ENCODE measurements around the gene ST3GAL5. TPM values are rescaled to one million over a fixed set of nuclear protein-coding genes. Genes with fewer than 3 reads are reported as not detected.

The ST3GAL5 gene
- total RNA-seq, 2 donors from 2014 or later, result 5.5 to 20.4 TPM

GRCh38 chr2:85828725-85829124 is 60.1 kb downstream of the ST3GAL5 start:
- Histone ChIP-seq H3K36me3 (no peaks in the 10 kb centered on the region), H3K4me3 (no peak overlapping the region), H3K27me3 (no peaks in the 10 kb centered on the region), H3K4me1 (peaks cover 0 to 9% of the 10 kb centered on the region in 2 donors), H3K9me3 (no peaks in the 10 kb centered on the region), H3K27ac (no peak overlapping the region)
- TF ChIP-seq CTCF (IDR thresholded peaks at IDR 0.05), result no peak
- no peak for DNase-seq (ENCODE audit: low spot score)

DNA sequence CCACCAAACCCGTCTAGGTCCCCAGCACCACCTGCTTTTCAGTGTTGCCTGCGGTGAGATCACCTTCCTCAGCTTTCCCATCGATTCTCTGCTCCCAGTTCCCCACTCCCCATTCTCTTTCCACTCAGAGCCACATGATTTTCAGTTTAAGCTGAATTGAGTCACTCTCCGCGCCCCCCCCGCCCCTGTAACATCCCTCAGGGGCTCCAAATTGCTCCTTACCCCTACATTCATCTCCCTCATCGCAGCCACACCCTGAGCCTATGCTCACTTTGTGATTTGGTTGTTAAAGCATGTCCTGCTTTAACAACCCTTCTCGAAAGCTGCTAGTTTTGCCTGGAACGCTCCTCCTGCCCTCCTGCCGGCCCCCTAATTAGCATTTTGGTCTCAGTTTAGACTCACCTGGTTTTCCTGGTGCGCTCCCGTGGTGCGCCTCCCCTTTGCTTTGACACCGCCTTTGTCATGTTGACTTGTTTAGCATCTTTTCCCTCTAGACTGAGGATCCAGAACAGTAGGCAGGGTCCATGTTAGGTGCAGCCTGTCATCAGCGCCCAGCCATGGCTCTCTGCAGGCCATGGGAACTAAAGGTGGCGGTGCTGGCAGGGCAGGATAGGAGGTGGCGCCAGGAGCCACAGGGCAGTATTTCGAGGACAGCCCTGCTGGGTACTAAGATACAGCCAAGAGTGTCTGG is 60.8 kb downstream of the ST3GAL5 start:
- Histone ChIP-seq H3K4me1 (peaks cover 0 to 9% of the 10 kb centered on the region in 2 donors), H3K27ac (no peak overlapping the region), H3K36me3 (no peaks in the 10 kb centered on the region), H3K27me3 (no peaks in the 10 kb centered on the region), H3K4me3 (peak overlapping the region in 1 of 2 donors; percentile 24), H3K9me3 (no peaks in the 10 kb centered on the region)
- no peak for TF ChIP-seq CTCF (IDR thresholded peaks at IDR 0.05)
- no peak for DNase-seq (ENCODE audit: low spot score)

DNA sequence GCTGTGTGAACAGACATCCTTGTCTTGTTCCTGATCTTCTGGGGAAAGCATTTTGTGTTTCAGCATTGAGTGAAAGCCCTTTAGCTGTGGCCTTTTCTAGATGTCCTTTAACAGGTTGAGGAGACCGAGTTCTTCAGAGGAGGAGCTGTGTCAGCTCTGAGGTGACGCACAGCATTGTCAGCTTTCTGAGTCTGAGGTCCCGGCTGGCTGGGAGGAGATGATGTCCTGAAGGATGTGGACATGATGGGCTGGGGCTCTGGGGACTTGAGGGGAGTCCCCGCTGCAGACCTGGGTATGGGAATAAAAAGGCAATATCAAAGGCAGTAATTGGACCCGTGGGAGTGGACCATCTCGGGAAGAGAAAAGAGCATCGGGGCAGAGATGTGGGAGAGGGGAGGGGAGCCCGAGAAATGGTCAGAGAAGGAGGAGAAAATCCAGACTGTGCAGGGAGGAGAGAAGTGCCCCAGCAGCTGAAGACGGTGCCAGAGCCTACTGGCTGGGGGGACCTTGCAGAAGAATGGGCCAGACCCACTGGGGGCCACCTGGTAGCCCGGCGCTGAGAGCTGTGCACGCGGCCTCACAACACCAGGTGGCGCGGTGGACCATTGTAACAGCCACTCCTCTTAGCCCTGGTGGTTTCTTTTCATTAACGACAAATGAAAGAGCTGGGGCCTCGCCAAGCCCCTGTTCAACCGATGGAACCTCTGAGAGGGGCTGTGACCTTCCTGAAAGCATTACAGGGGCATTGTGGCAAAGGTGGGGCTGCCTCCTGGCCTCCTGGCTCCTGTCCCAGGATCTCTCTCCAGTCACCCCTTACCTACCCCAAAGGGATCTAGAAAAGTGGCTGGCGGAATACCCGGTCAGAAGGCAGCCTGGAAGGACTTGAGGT is 61.6 kb downstream of the ST3GAL5 start:
- Histone ChIP-seq H3K4me1 (peaks cover 0 to 9% of the 10 kb centered on the region in 2 donors), H3K9me3 (no peaks in the 10 kb centered on the region), H3K36me3 (no peaks in the 10 kb centered on the region), H3K27ac (no peak overlapping the region), H3K27me3 (no peaks in the 10 kb centered on the region), H3K4me3 (peak overlapping the region in 1 of 2 donors; percentile 24)
- peak; percentile 63 to 95 for TF ChIP-seq CTCF (IDR thresholded peaks at IDR 0.05)
- DNase-seq (ENCODE audit: low spot score), result peak; percentile 79

GRCh38 chr2:85823951-85824350 is 64.8 kb downstream of the ST3GAL5 start:
- Histone ChIP-seq H3K4me3 (no peak overlapping the region), H3K36me3 (no peaks in the 10 kb centered on the region), H3K9me3 (no peaks in the 10 kb centered on the region), H3K4me1 (peaks cover 0 to 9% of the 10 kb centered on the region in 2 donors), H3K27ac (no peak overlapping the region), H3K27me3 (no peaks in the 10 kb centered on the region)
- no peak for DNase-seq (ENCODE audit: low spot score)
- TF ChIP-seq CTCF (IDR thresholded peaks at IDR 0.05), result no peak

GRCh38 chr2:85822766-85823165 is 66.0 kb downstream of the ST3GAL5 start:
- Histone ChIP-seq H3K4me1 (peaks cover 0 to 8% of the 10 kb centered on the region in 2 donors), H3K9me3 (no peaks in the 10 kb centered on the region), H3K27me3 (no peaks in the 10 kb centered on the region), H3K27ac (no peak overlapping the region), H3K36me3 (no peaks in the 10 kb centered on the region), H3K4me3 (no peak overlapping the region)
- no peak for DNase-seq (ENCODE audit: low spot score)
- TF ChIP-seq CTCF (IDR thresholded peaks at IDR 0.05), result no peak
